H1 (cell line): Measurements from ENCODE around the gene MAP1LC3A. TPM values are rescaled to one million over a fixed set of nuclear protein-coding genes. Genes with fewer than 3 reads are reported as not detected.

Experiments
- CTCF ChIA-PET: fragments of 300-600 bp; sonication (Branson Sonifier 250); formaldehyde crosslinking; loops from one replicate; lab custom pipeline; 2021; ENCODE audit not compliant: partially characterized antibody; lab: Charles Lee
- POLR2A ChIA-PET: fragments of 300-600 bp; sonication (Branson Sonifier 250); formaldehyde crosslinking; loops from one replicate; lab custom pipeline; 2021; ENCODE audit warnings: inconsistent platforms; ENCODE audit not compliant: partially characterized antibody; lab: Charles Lee
- DNase-seq, 2 experiments: peaks; one replicate each; pipeline versions ENCODE4 v3.0.0 to v3.0.0-alpha.2; 2010 to 2022; ENCODE audit warnings: low spot score in 2 of 2, low read depth in 1 of 2, mixed read lengths in 1 of 2
- FAIRE-seq: peaks from 2 replicates; lab custom pipeline; 2011; peaks lifted over from hg19 to GRCh38; lab: Jason Lieb, UNC
- H2AFZ ChIP-seq: 2 replicates; pipeline ENCODE4 v1.8.1; 2012; ENCODE audit warnings: low read length, inconsistent platforms
- H2AK5ac ChIP-seq: 2 replicates; pipeline ENCODE4 v1.6.1; 2013; ENCODE audit warnings: low read depth, low read length
- H2BK120ac ChIP-seq: replicated peaks from 2 replicates; pipeline ENCODE3; 2013; ENCODE audit warnings: low read depth, low read length, inconsistent platforms
- H2BK12ac ChIP-seq: 2 replicates; pipeline ENCODE4 v1.6.1; 2013; ENCODE audit warnings: low read depth, low read length
- H2BK15ac ChIP-seq: 2 replicates; pipeline ENCODE4 v1.6.1; 2013; ENCODE audit warnings: low read length
- H2BK20ac ChIP-seq: 2 replicates; pipeline ENCODE4 v1.6.1; 2013; ENCODE audit warnings: low read length
- H2BK5ac ChIP-seq: 2 replicates; pipeline ENCODE4 v1.6.1; 2013; ENCODE audit warnings: low read depth, low read length
- H3K14ac ChIP-seq: 2 replicates; pipeline ENCODE4 v1.6.1; 2013; ENCODE audit warnings: inconsistent platforms; ENCODE audit not compliant: insufficient read length
- H3K18ac ChIP-seq: 2 replicates; pipeline ENCODE4 v1.6.1; 2013; ENCODE audit warnings: low read length; ENCODE audit errors: extremely low read depth
- H3K23ac ChIP-seq: 2 replicates; pipeline ENCODE4 v1.6.1; 2013; ENCODE audit warnings: inconsistent platforms; ENCODE audit not compliant: insufficient read length
- H3K23me2 ChIP-seq: 2 replicates; pipeline ENCODE4 v1.6.1; 2013; ENCODE audit warnings: low read depth, low read length
- H3K27ac ChIP-seq: 2 replicates; pipeline ENCODE4 v1.6.1; 2011; ENCODE audit warnings: low read depth, low read length, inconsistent platforms
- H3K27me3 ChIP-seq, 4 experiments: replicated peaks in 1 of 4; 1 replicate in 1 of 4; 2 replicates in 3 of 4; pipeline versions ENCODE4 v1.6.1 to v1.8.1; 2011 to 2013; ENCODE audit warnings: low read length in 3 of 4, mild to moderate bottlenecking in 3 of 4, inconsistent platforms in 2 of 4, mixed read lengths in 2 of 4, moderate library complexity in 1 of 4; ENCODE audit not compliant: control insufficient read depth in 3 of 4, insufficient read depth in 3 of 4; ENCODE audit errors: extremely low read depth in 1 of 4
- H3K36me3 ChIP-seq, 4 experiments: 2 replicates each; pipeline versions ENCODE4 v1.6.1 to v1.8.1; 2011 to 2013; ENCODE audit warnings: mild to moderate bottlenecking in 4 of 4, low read length in 3 of 4, moderate library complexity in 2 of 4, control low read depth in 1 of 4, inconsistent platforms in 1 of 4; ENCODE audit not compliant: insufficient read depth in 4 of 4, control insufficient read depth in 2 of 4
- H3K4ac ChIP-seq: replicated peaks from 2 replicates; pipeline ENCODE3; 2013; ENCODE audit warnings: low read length, low read depth, mixed read lengths, inconsistent platforms; ENCODE audit not compliant: insufficient read length
- H3K4me1 ChIP-seq, 4 experiments: replicated peaks in 1 of 4; 1 replicate in 1 of 4; 2 replicates in 3 of 4; pipeline versions ENCODE4 v1.6.1 to v1.8.1; 2011 to 2013; ENCODE audit warnings: low read length in 3 of 4, inconsistent platforms in 2 of 4, mixed read lengths in 1 of 4; ENCODE audit not compliant: insufficient read depth in 4 of 4, control insufficient read depth in 3 of 4
- H3K4me2 ChIP-seq, 2 experiments: 2 replicates each; pipeline versions ENCODE4 v1.6.1 to v1.8.1; 2011 to 2013; ENCODE audit warnings: low read depth in 2 of 2, low read length in 2 of 2, control low read depth in 1 of 2, inconsistent platforms in 1 of 2, mild to moderate bottlenecking in 1 of 2; ENCODE audit not compliant: insufficient read depth in 1 of 2
- H3K4me3 ChIP-seq, 4 experiments: fragments of 200-600, 300-600 bp in 1 of 4; sonication (generic), shearing (Covaris generic), sonication (Bioruptor Twin) in 1 of 4; 2 replicates each; pipeline versions ENCODE4 v1.5.1 to v1.8.1; 2011 to 2016; ENCODE audit warnings: low read length in 4 of 4, low read depth in 3 of 4, control low read depth in 2 of 4, inconsistent platforms in 2 of 4, mild to moderate bottlenecking in 2 of 4, mixed read lengths in 1 of 4, moderate library complexity in 1 of 4; ENCODE audit not compliant: insufficient read depth in 2 of 4; ENCODE audit errors: extremely low read depth in 1 of 4
- H3K56ac ChIP-seq: replicated peaks from 2 replicates; pipeline ENCODE3; 2013; ENCODE audit warnings: low read depth, mild to moderate bottlenecking, mixed read lengths, low read length, inconsistent platforms; ENCODE audit not compliant: insufficient read length
- H3K79me1 ChIP-seq: 2 replicates; pipeline ENCODE4 v1.6.1; 2013; ENCODE audit warnings: low read depth, low read length, control low read depth
- H3K79me2 ChIP-seq, 2 experiments: 2 replicates each; pipeline versions ENCODE4 v1.6.1 to v1.8.1; 2012 to 2013; ENCODE audit warnings: low read length in 2 of 2, mild to moderate bottlenecking in 2 of 2, inconsistent platforms in 1 of 2; ENCODE audit not compliant: insufficient read depth in 2 of 2, control insufficient read depth in 1 of 2
- H3K9ac ChIP-seq, 4 experiments: replicated peaks in 1 of 4; 1 replicate in 1 of 4; 2 replicates in 3 of 4; pipeline versions ENCODE4 v1.6.1 to v1.8.1; 2011 to 2013; ENCODE audit warnings: low read depth in 3 of 4, low read length in 3 of 4, control low read depth in 2 of 4, mild to moderate bottlenecking in 2 of 4, moderate library complexity in 2 of 4, inconsistent platforms in 1 of 4; ENCODE audit errors: extremely low read depth in 1 of 4
- H3K9me3 ChIP-seq, 2 experiments: 2 replicates each; pipeline versions ENCODE4 v1.6.1 to v1.8.1; 2012 to 2013; ENCODE audit warnings: mild to moderate bottlenecking in 2 of 2, moderate library complexity in 2 of 2, control low read depth in 1 of 2, inconsistent platforms in 1 of 2, low read depth in 1 of 2, low read length in 1 of 2, mixed read lengths in 1 of 2; ENCODE audit not compliant: insufficient read depth in 2 of 2
- H4K20me1 ChIP-seq, 2 experiments: replicated peaks in 1 of 2; 2 replicates each; pipeline versions ENCODE3 to v1.8.1; 2011 to 2013; ENCODE audit warnings: inconsistent platforms in 2 of 2, low read length in 2 of 2, mild to moderate bottlenecking in 1 of 2; ENCODE audit not compliant: insufficient read depth in 2 of 2, control insufficient read depth in 1 of 2
- H4K5ac ChIP-seq: 2 replicates; pipeline ENCODE4 v1.6.1; 2013; ENCODE audit warnings: low read length, low read depth, mixed read lengths, inconsistent platforms; ENCODE audit not compliant: insufficient read length
- H4K8ac ChIP-seq: 2 replicates; pipeline ENCODE4 v1.8.0; 2013; ENCODE audit warnings: mild to moderate bottlenecking, moderate library complexity, low read length, inconsistent platforms; ENCODE audit not compliant: insufficient read depth; ENCODE audit errors: extremely low read depth
- H4K91ac ChIP-seq: replicated peaks from 2 replicates; pipeline ENCODE3; 2013; ENCODE audit warnings: low read length, mixed read lengths, inconsistent platforms; ENCODE audit not compliant: insufficient read length
- BRCA1 ChIP-seq: IDR thresholded peaks from 2 replicates; pipeline ENCODE4 v1.6.1; 2012; ENCODE audit warnings: low read depth, low read length, improper control_type of control experiment
- CEBPB ChIP-seq: IDR thresholded peaks from 2 replicates; pipeline ENCODE4 v1.6.1; 2012; ENCODE audit warnings: low read depth, low read length
- EGR1 ChIP-seq: IDR thresholded peaks from 2 replicates; pipeline ENCODE4 v1.6.1; 2011; ENCODE audit warnings: low read depth, low read length, borderline replicate concordance
- KDM1A ChIP-seq: fragments of 200-600, 300-600 bp; sonication (generic); IDR thresholded peaks from 2 replicates; pipeline ENCODE4 v1.7.1; 2016; ENCODE audit warnings: mild to moderate bottlenecking, low read length, borderline replicate concordance
- NANOG ChIP-seq: IDR thresholded peaks from 2 replicates; pipeline ENCODE4 v1.6.1; 2011; ENCODE audit warnings: low read length, low read depth, mild to moderate bottlenecking, inconsistent platforms; ENCODE audit not compliant: insufficient read depth, poor library complexity, severe bottlenecking
- RAD21 ChIP-seq, 2 experiments: IDR thresholded peaks in 1 of 2; conservative IDR thresholded peaks in 1 of 2; 2 replicates each; pipeline ENCODE4 v1.6.1; 2011; ENCODE audit warnings: low read depth in 2 of 2, low read length in 2 of 2, improper control_type of control experiment in 1 of 2, inconsistent platforms in 1 of 2, mild to moderate bottlenecking in 1 of 2, moderate library complexity in 1 of 2
- RFX5 ChIP-seq: IDR thresholded peaks from 2 replicates; pipeline ENCODE4 v1.6.1; 2011; ENCODE audit warnings: low read depth, low read length, improper control_type of control experiment, borderline replicate concordance
- RXRA ChIP-seq: IDR thresholded peaks from 2 replicates; pipeline ENCODE4 v1.6.1; 2011; ENCODE audit warnings: low read depth, mild to moderate bottlenecking, low read length, moderate library complexity; ENCODE audit not compliant: insufficient read depth
- SIX5 ChIP-seq: IDR thresholded peaks from 2 replicates; pipeline ENCODE4 v1.6.1; 2011; ENCODE audit warnings: mild to moderate bottlenecking, low read depth, low read length
- YY1 ChIP-seq: IDR thresholded peaks from 2 replicates; pipeline ENCODE4 v1.6.1; 2011; ENCODE audit warnings: low read depth, mild to moderate bottlenecking, low read length
- WGBS, 2 experiments: shearing (Covaris generic) in 1 of 2; methylation state at CpG; one replicate each; pipeline versions ENCODE4 v1.1.6 to v1.1.7; 2013 to 2015; ENCODE audit warnings: low lambda C conversion rate in 2 of 2, mixed read lengths in 2 of 2, inconsistent platforms in 1 of 2, low coverage in 1 of 2, missing lambda C conversion rate in 1 of 2; ENCODE audit not compliant: insufficient replicate concordance in 2 of 2, insufficient coverage in 1 of 2, insufficient read length in 1 of 2; ENCODE audit errors: extremely low coverage in 1 of 2, missing lambda C conversion rate in 1 of 2; 5-methylcytosine and 5-hydroxymethylcytosine counted together
- polyA plus RNA-seq, 7 experiments: library from polyadenylated mRNA; depleted of rRNA in 3 of 7; stranded (reverse) in 5 of 7; unstranded in 2 of 7; fragments of >200 nt in 5 of 7; fragments of 200-250 nt in 2 of 7; gene quantifications; 1 replicate in 5 of 7; 2 replicates in 1 of 7; 4 replicates in 1 of 7; pipeline versions ENCODE4 v1.2.1 to v1.2.3, GENCODE V29; 2011 to 2013; ENCODE audit warnings: missing spikeins in 2 of 7, mixed read lengths in 2 of 7
- total RNA-seq: library from RNA; stranded (reverse); fragmentation: NEBNext Ultra II Directional; extraction: Animal tissue kit (Norgen Biotek cat#: 25700); gene quantifications from 2 replicates; pipeline ENCODE4 v1.2.1, GENCODE V29; 2021
- TF ChIP-seq, protein P1 (sequence below): IDR thresholded peaks from 2 replicates; pipeline ENCODE4 v1.6.1; 2011; ENCODE audit warnings: low read depth, mild to moderate bottlenecking, low read length; ENCODE audit not compliant: insufficient read depth

MAP1LC3A gene
- total and polyA plus RNA-seq, 2 of the 8 experiments (the other 6 are each of a cell fraction or from before 2014, with no cell fraction given): 5.0 to 6.1 TPM

DNA sequence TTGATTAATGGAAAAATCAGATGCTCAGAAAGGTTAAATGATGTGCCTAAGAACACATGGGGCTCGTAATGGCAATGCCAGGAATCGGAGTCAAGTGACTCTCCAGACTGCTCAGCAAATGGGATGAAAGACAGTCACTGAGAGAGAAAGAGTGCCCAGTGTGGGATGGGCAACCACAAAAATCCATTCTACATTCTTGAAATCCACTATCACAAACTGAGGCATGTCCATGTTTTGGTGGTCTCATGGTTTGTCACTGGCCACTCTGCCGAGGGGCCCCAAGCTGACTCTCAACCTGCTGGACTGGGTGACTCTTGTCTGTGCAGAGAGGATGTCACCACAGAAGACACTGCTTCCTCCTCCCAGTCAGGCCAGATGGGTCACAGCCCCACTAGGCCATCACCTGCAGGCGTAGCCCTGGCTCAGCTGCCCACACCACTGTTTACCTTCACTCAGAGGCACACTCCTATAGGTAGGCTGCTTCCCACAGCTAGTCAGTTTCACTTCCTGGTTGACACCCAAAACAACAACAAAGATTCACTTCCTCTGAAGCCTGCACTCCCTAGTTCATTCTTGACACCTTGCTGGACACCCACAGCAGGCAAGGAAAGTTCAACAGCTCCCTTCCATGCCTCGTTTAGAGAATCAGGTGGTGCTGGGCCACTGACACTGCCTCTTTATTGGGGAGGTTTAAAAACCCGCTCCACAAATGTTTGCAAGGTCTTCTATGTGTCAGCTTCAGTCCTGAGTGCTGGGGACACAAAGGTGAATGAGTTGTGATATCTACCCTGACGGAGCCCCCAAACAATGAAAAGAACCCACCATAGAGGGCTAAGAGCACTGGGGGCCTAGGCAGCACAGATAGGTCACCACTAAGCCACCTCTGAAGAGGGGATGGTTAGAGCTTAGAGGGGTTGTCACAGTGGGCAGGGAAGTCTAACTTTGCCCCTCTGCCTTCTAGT is 21.7 kb downstream of the MAP1LC3A start:
- DNase-seq (no peak), FAIRE-seq (no peak)
- Histone ChIP-seq H2BK5ac (no peak overlapping the region), H2AFZ (no peak overlapping the region), H3K4ac (no peak overlapping the region), H3K79me1 (no peaks in the 10 kb centered on the region), H4K20me1 (peaks cover 2% of the 10 kb centered on the region in 2 experiments), H3K14ac (no peak overlapping the region), H3K56ac (no peak overlapping the region), H2AK5ac (no peak overlapping the region), H3K36me3 (0 out of 8 replicates have a peak, but pooled peaks cover 0 to 3% (median 0%) of the 10 kb centered on the region in 4 experiments), H2BK12ac (no peak overlapping the region), H3K18ac (no peak overlapping the region), H3K27ac (no peak overlapping the region), H4K91ac (no peak overlapping the region), H2BK120ac (no peak overlapping the region), H3K23ac (no peak overlapping the region), H2BK20ac (no peak overlapping the region), H3K9ac (no peak overlapping the region), H3K4me1 (no peaks in the 10 kb centered on the region; a peak in 1 of 7 replicates), H3K79me2 (no peaks in the 10 kb centered on the region), H3K4me3 (no peak overlapping the region), H3K27me3 (no peaks in the 10 kb centered on the region), H3K23me2 (no peaks in the 10 kb centered on the region), H3K4me2 (no peak overlapping the region), H4K5ac (no peak overlapping the region), H4K8ac (no peak overlapping the region), H2BK15ac (no peak overlapping the region), H3K9me3 (no peaks in the 10 kb centered on the region)
- ChIA-PET POLR2A (no interaction called here), CTCF (interaction anchor here (0.8 to 1.6 kb wide), 2 partner anchors 13 to 17 kb away, joined by 3 to 5 read pairs; no protein-coding TSS in a partner anchor)
- 90% methylated on average over 7 of the region's 7 CpGs; no CpG with 5 or more reads in 1 of the 2 experiments for WGBS, 2 experiments
- no peak for TF ChIP-seq YY1
- no peak for TF ChIP-seq CEBPB
- TF ChIP-seq BRCA1: no peak
- TF ChIP-seq RAD21 (IDR thresholded peaks at IDR 0.05 in 1 of 2, conservative IDR thresholded peaks at IDR 0.05 in 1 of 2; ENCODE audit: low read depth in 2 of 2, low read length in 2 of 2): no peak
- no peak for TF ChIP-seq SIX5
- TF ChIP-seq, protein P1, sequence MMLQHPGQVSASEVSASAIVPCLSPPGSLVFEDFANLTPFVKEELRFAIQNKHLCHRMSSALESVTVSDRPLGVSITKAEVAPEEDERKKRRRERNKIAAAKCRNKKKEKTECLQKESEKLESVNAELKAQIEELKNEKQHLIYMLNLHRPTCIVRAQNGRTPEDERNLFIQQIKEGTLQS: no peak
- TF ChIP-seq RFX5: no peak
- no peak for TF ChIP-seq NANOG
- TF ChIP-seq EGR1: no peak
- no peak for TF ChIP-seq RXRA
- TF ChIP-seq KDM1A: no peak
